Liver (tissue), 9 donors: ENCODE measurements around the gene MAPT. TPM values are rescaled to one million over a fixed set of nuclear protein-coding genes. Genes with fewer than 3 reads are reported as not detected.

Source experiments
- DNase-seq: peaks from one replicate; pipeline ENCODE4 v3.0.0-alpha.2; 2017; ENCODE audit warnings: low spot score
- H3K27ac ChIP-seq, 2 donors: one replicate each; pipeline ENCODE4 v1.7.0; 2013; ENCODE audit warnings: inconsistent platforms in 2 of 2, low read length in 2 of 2, control low read depth in 1 of 2, low read depth in 1 of 2, mild to moderate bottlenecking in 1 of 2
- H3K27me3 ChIP-seq, 4 donors: one replicate each; pipeline versions ENCODE4 v1.6.1 to v1.7.0; 2013; ENCODE audit warnings: low read length in 3 of 4, inconsistent platforms in 1 of 4, mild to moderate bottlenecking in 1 of 4, moderate library complexity in 1 of 4; ENCODE audit not compliant: control insufficient read depth in 4 of 4, insufficient read depth in 4 of 4
- H3K36me3 ChIP-seq, 4 donors: one replicate each; pipeline versions ENCODE4 v1.6.1 to v1.7.0; 2013; ENCODE audit warnings: low read length in 3 of 4, mild to moderate bottlenecking in 3 of 4, low read depth in 1 of 4, moderate library complexity in 1 of 4; ENCODE audit not compliant: control insufficient read depth in 4 of 4, insufficient read depth in 3 of 4
- H3K4me1 ChIP-seq, 4 donors: one replicate each; pipeline versions ENCODE4 v1.6.1 to v1.7.0; 2013; ENCODE audit warnings: low read length in 3 of 4, mild to moderate bottlenecking in 3 of 4, moderate library complexity in 1 of 4; ENCODE audit not compliant: control insufficient read depth in 4 of 4, insufficient read depth in 4 of 4
- H3K4me3 ChIP-seq, 3 donors: one replicate each; pipeline versions ENCODE4 v1.6.1 to v1.7.0; 2013; ENCODE audit warnings: low read length in 3 of 3, control low read depth in 1 of 3, low read depth in 1 of 3, mild to moderate bottlenecking in 1 of 3
- H3K9ac ChIP-seq, 2 donors: one replicate each; pipeline ENCODE4 v1.7.0; 2013; ENCODE audit warnings: low read length in 2 of 2, mild to moderate bottlenecking in 2 of 2, moderate library complexity in 2 of 2, control low read depth in 1 of 2, low read depth in 1 of 2
- H3K9me3 ChIP-seq, 4 donors: one replicate each; pipeline versions ENCODE4 v1.6.1 to v1.7.0; 2013; ENCODE audit warnings: low read length in 3 of 4; ENCODE audit not compliant: control insufficient read depth in 4 of 4
- ATF3 ChIP-seq: IDR thresholded peaks from 2 replicates; pipeline ENCODE4 v1.6.1; 2016; ENCODE audit warnings: antibody characterized with exemption
- EGR1 ChIP-seq, 2 donors: IDR thresholded peaks; 2 replicates each; pipeline ENCODE4 v1.6.1; 2016 to 2018; ENCODE audit warnings: antibody characterized with exemption in 2 of 2, low read depth in 2 of 2
- FOXA1 ChIP-seq: IDR thresholded peaks from 2 replicates; pipeline ENCODE4 v1.6.1; 2016; ENCODE audit warnings: antibody characterized with exemption
- GABPA ChIP-seq, 2 donors: IDR thresholded peaks in 1 of 2; conservative IDR thresholded peaks in 1 of 2; 2 replicates each; pipeline ENCODE4 v1.6.1; 2016; ENCODE audit warnings: antibody characterized with exemption in 2 of 2, mild to moderate bottlenecking in 1 of 2, moderate library complexity in 1 of 2
- HNF4A ChIP-seq, 2 donors: conservative IDR thresholded peaks; 2 replicates each; pipeline ENCODE4 v1.6.1; 2016; ENCODE audit warnings: antibody characterized with exemption in 2 of 2, mild to moderate bottlenecking in 2 of 2
- HNF4G ChIP-seq: IDR thresholded peaks from 2 replicates; pipeline ENCODE4 v1.6.1; 2016; ENCODE audit warnings: antibody characterized with exemption
- JUND ChIP-seq, 2 donors: IDR thresholded peaks; 2 replicates each; pipeline ENCODE4 v1.6.1; 2016; ENCODE audit warnings: antibody characterized with exemption in 2 of 2
- NR2F2 ChIP-seq: IDR thresholded peaks from 2 replicates; pipeline ENCODE4 v1.6.1; 2016; ENCODE audit warnings: antibody characterized with exemption
- RAD21 ChIP-seq, 2 donors: IDR thresholded peaks; 2 replicates each; pipeline ENCODE4 v1.6.1; 2016; ENCODE audit warnings: antibody characterized with exemption in 2 of 2, mild to moderate bottlenecking in 2 of 2
- RXRA ChIP-seq, 2 donors: IDR thresholded peaks; 2 replicates each; pipeline ENCODE4 v1.6.1; 2017 to 2018; ENCODE audit warnings: antibody characterized with exemption in 2 of 2, mild to moderate bottlenecking in 1 of 2
- SP1 ChIP-seq: IDR thresholded peaks from 2 replicates; pipeline ENCODE4 v1.6.1; 2018; ENCODE audit warnings: antibody characterized with exemption, mild to moderate bottlenecking
- TAF1 ChIP-seq: conservative IDR thresholded peaks from 2 replicates; pipeline ENCODE4 v1.6.1; 2016; ENCODE audit warnings: antibody characterized with exemption, mild to moderate bottlenecking
- YY1 ChIP-seq: IDR thresholded peaks from 2 replicates; pipeline ENCODE4 v1.6.1; 2016; ENCODE audit warnings: antibody characterized with exemption, mild to moderate bottlenecking
- WGBS: extraction: QIAGEN DNeasy Blood & Tissue Kit; methylation state at CpG from one replicate; pipeline ENCODE4 v1.1.7; 2013; 5-methylcytosine and 5-hydroxymethylcytosine counted together
- polyA plus RNA-seq, 2 donors: library from polyadenylated mRNA; stranded (reverse) in 1 of 2; unstranded in 1 of 2; fragments of 200-250 nt in 1 of 2; fragments of >200 nt in 1 of 2; fragmentation: Nextera tagmentation in 1 of 2; extraction: Ambion mirVana in 1 of 2; gene quantifications; one replicate each; pipeline versions ENCODE4 v1.2.1 to v1.2.3, GENCODE V29; 2013 to 2015
- total RNA-seq, 2 donors: library from RNA; depleted of rRNA; stranded (reverse); fragments of >200 nt; gene quantifications; one replicate each; pipeline ENCODE4 v1.2.3, GENCODE V29; 2014
- TF ChIP-seq, protein P1 (sequence below): IDR thresholded peaks from 2 replicates; pipeline ENCODE4 v1.6.1; 2016; ENCODE audit warnings: antibody characterized with exemption, mild to moderate bottlenecking
- TF ChIP-seq, protein P2 (sequence below): IDR thresholded peaks from 2 replicates; pipeline ENCODE4 v1.6.1; 2016; ENCODE audit warnings: antibody characterized with exemption
- donor health status: healthy.
- donor health status: healthy.
- donor health status: healthy.
- donor health status: healthy.
- donor health status: healthy.

The MAPT gene
- total and polyA plus RNA-seq, 4 donors = 0.05 to 0.67 (median 0.27) TPM

GRCh38 chr17:45952814-45953320 lies 58.5 kb downstream of the MAPT start:
- WGBS = 94% methylated on average over 6 of the region's 6 CpGs
- TF ChIP-seq GABPA (IDR thresholded peaks at IDR 0.05 in 1 of 2, conservative IDR thresholded peaks at IDR 0.05 in 1 of 2) (no peak), JUND (IDR thresholded peaks at IDR 0.05) (no peak), SP1 (no peak), HNF4G (no peak), FOXA1 (no peak)
- TF ChIP-seq, protein P1, sequence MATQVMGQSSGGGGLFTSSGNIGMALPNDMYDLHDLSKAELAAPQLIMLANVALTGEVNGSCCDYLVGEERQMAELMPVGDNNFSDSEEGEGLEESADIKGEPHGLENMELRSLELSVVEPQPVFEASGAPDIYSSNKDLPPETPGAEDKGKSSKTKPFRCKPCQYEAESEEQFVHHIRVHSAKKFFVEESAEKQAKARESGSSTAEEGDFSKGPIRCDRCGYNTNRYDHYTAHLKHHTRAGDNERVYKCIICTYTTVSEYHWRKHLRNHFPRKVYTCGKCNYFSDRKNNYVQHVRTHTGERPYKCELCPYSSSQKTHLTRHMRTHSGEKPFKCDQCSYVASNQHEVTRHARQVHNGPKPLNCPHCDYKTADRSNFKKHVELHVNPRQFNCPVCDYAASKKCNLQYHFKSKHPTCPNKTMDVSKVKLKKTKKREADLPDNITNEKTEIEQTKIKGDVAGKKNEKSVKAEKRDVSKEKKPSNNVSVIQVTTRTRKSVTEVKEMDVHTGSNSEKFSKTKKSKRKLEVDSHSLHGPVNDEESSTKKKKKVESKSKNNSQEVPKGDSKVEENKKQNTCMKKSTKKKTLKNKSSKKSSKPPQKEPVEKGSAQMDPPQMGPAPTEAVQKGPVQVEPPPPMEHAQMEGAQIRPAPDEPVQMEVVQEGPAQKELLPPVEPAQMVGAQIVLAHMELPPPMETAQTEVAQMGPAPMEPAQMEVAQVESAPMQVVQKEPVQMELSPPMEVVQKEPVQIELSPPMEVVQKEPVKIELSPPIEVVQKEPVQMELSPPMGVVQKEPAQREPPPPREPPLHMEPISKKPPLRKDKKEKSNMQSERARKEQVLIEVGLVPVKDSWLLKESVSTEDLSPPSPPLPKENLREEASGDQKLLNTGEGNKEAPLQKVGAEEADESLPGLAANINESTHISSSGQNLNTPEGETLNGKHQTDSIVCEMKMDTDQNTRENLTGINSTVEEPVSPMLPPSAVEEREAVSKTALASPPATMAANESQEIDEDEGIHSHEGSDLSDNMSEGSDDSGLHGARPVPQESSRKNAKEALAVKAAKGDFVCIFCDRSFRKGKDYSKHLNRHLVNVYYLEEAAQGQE = no peak
- TF ChIP-seq, protein P2, sequence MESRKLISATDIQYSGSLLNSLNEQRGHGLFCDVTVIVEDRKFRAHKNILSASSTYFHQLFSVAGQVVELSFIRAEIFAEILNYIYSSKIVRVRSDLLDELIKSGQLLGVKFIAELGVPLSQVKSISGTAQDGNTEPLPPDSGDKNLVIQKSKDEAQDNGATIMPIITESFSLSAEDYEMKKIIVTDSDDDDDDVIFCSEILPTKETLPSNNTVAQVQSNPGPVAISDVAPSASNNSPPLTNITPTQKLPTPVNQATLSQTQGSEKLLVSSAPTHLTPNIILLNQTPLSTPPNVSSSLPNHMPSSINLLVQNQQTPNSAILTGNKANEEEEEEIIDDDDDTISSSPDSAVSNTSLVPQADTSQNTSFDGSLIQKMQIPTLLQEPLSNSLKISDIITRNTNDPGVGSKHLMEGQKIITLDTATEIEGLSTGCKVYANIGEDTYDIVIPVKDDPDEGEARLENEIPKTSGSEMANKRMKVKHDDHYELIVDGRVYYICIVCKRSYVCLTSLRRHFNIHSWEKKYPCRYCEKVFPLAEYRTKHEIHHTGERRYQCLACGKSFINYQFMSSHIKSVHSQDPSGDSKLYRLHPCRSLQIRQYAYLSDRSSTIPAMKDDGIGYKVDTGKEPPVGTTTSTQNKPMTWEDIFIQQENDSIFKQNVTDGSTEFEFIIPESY = no peak
- Histone ChIP-seq H3K4me3 (no peak overlapping the region), H3K9me3 (no peaks in the 10 kb centered on the region), H3K4me1 (peaks cover 0 to 13% (median 8%) of the 10 kb centered on the region in 4 donors), H3K27ac (no peak overlapping the region), H3K27me3 (peaks cover 0 to 2% (median 0%) of the 10 kb centered on the region in 4 donors), H3K36me3 (no peaks in the 10 kb centered on the region), H3K9ac (no peak overlapping the region)
- no peak for DNase-seq

DNA sequence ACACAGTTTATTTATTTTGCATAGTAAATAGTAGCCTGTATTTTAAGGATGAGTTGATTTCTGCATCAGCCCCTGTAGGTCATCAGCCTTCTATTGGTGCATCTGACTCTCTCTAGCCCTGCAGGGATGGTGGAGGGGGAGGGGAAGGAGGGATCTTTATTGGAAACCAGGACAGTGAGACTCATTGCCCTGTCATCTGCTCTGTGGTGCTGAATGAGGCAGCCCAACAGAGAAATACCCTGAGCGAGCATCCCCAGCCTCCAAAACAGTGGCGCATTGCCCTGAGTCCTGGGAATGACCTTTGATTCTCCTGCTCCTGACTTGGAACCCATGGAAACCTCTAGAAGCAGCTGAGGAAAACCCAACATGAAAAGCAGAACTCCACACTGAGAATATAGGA lies 59.2 kb downstream of the MAPT start:
- H3K4me3 ChIP-seq = no peak overlapping the region
- no peak overlapping the region for H3K9ac ChIP-seq
- H3K36me3 ChIP-seq = no peaks in the 10 kb centered on the region
- H3K4me1 ChIP-seq = peaks cover 0 to 7% (median 6%) of the 10 kb centered on the region in 4 donors
- peaks cover 0 to 2% (median 0%) of the 10 kb centered on the region in 4 donors for H3K27me3 ChIP-seq
- no peaks in the 10 kb centered on the region for H3K9me3 ChIP-seq
- WGBS = 66% methylated on average over 2 of the region's 2 CpGs
- no peak for DNase-seq
- peak; percentile 5 for TF ChIP-seq NR2F2
- no peak for TF ChIP-seq TAF1
- TF ChIP-seq HNF4A (conservative IDR thresholded peaks at IDR 0.05) = peak in 1 of 2 donors; percentile 40
- no peak for TF ChIP-seq RAD21 (IDR thresholded peaks at IDR 0.05)
- H3K27ac ChIP-seq = no peak overlapping the region

GRCh38 chr17:45954914-45955313 lies 60.6 kb downstream of the MAPT start:
- no peak for TF ChIP-seq FOXA1
- TF ChIP-seq RAD21 (IDR thresholded peaks at IDR 0.05) = no peak
- TF ChIP-seq GABPA (IDR thresholded peaks at IDR 0.05 in 1 of 2, conservative IDR thresholded peaks at IDR 0.05 in 1 of 2) = no peak
- TF ChIP-seq NR2F2 = no peak
- TF ChIP-seq SP1 = no peak
- TF ChIP-seq EGR1 (IDR thresholded peaks at IDR 0.05; ENCODE audit: low read depth in 2 of 2) = no peak
- no peak for TF ChIP-seq RXRA (IDR thresholded peaks at IDR 0.05)
- TF ChIP-seq ATF3 = no peak
- TF ChIP-seq HNF4G = no peak
- no peak for TF ChIP-seq TAF1
- TF ChIP-seq JUND (IDR thresholded peaks at IDR 0.05) = no peak
- no peak for TF ChIP-seq HNF4A (conservative IDR thresholded peaks at IDR 0.05)
- TF ChIP-seq, protein P1 = no peak
- TF ChIP-seq YY1 = no peak
- TF ChIP-seq, protein P2 = no peak
- H3K9ac ChIP-seq = no peak overlapping the region
- no peak overlapping the region for H3K27ac ChIP-seq
- H3K9me3 ChIP-seq = no peaks in the 10 kb centered on the region
- H3K4me1 ChIP-seq = no peaks in the 10 kb centered on the region
- H3K4me3 ChIP-seq = no peak overlapping the region
- no peaks in the 10 kb centered on the region for H3K36me3 ChIP-seq
- no peak for DNase-seq
- 91% methylated on average over 11 of the region's 11 CpGs for WGBS
- peaks cover 0 to 2% (median 0%) of the 10 kb centered on the region in 4 donors for H3K27me3 ChIP-seq
